ENCODE data around the gene KCTD5.
"Not testable (repeated sequence)": the region's sequence is repeated elsewhere in the genome, so short reads cannot be mapped to it uniquely, and the experiment has no call there.

KCTD5 gene

GRCh38 chr16:2715966-2716885, 33.9 kb downstream of the KCTD5 start:
- Histone ChIP-seq H3K4me3 (ENCODE audit: low read length) (peak overlapping the region; percentile 33; the same call in 1 of the 2 replicates), H3K9ac (ENCODE audit: low read depth, low read length) (no peak overlapping the region), H3K36me3 (ENCODE audit: insufficient read depth, low read depth, low read length) (no peaks in the 10 kb centered on the region), H3K27me3 (ENCODE audit: insufficient read depth, low read length) (peaks cover 12% of the 10 kb centered on the region), H3K27ac (ENCODE audit: low read length) (no peak overlapping the region), H3K4me1 (ENCODE audit: insufficient read depth, low read length) (no peaks in the 10 kb centered on the region), H3K9me3 (ENCODE audit: insufficient read depth, low read depth, low read length) (no peaks in the 10 kb centered on the region)

GRCh38 chr16:2716948-2717347, 34.6 kb downstream of the KCTD5 start:
- H3K4me1 ChIP-seq (ENCODE audit: insufficient read depth, low read length): no peaks in the 10 kb centered on the region
- H3K27me3 ChIP-seq (ENCODE audit: insufficient read depth, low read length): peaks cover 12% of the 10 kb centered on the region
- no peak overlapping the region for H3K27ac ChIP-seq (ENCODE audit: low read length)
- no peaks in the 10 kb centered on the region for H3K36me3 ChIP-seq (ENCODE audit: insufficient read depth, low read depth, low read length)
- no peak overlapping the region for H3K4me3 ChIP-seq (ENCODE audit: low read length)
- no peak overlapping the region for H3K9ac ChIP-seq (ENCODE audit: low read depth, low read length)
- no peaks in the 10 kb centered on the region for H3K9me3 ChIP-seq (ENCODE audit: insufficient read depth, low read depth, low read length)

GRCh38 chr16:2717383-2718263, 35.3 kb downstream of the KCTD5 start:
- Histone ChIP-seq H3K9ac (ENCODE audit: low read depth, low read length) (no peak overlapping the region), H3K27me3 (ENCODE audit: insufficient read depth, low read length) (peaks cover 12% of the 10 kb centered on the region), H3K36me3 (ENCODE audit: insufficient read depth, low read depth, low read length) (no peaks in the 10 kb centered on the region), H3K4me3 (ENCODE audit: low read length) (no peak overlapping the region), H3K4me1 (ENCODE audit: insufficient read depth, low read length) (no peaks in the 10 kb centered on the region), H3K27ac (ENCODE audit: low read length) (no peak overlapping the region), H3K9me3 (ENCODE audit: insufficient read depth, low read depth, low read length) (no peaks in the 10 kb centered on the region)

GRCh38 chr16:2719328-2720063, 37.2 kb downstream of the KCTD5 start:
- peaks cover 12% of the 10 kb centered on the region for H3K27me3 ChIP-seq (ENCODE audit: insufficient read depth, low read length)
- no peaks in the 10 kb centered on the region for H3K9me3 ChIP-seq (ENCODE audit: insufficient read depth, low read depth, low read length)
- H3K36me3 ChIP-seq (ENCODE audit: insufficient read depth, low read depth, low read length): no peaks in the 10 kb centered on the region
- no peaks in the 10 kb centered on the region for H3K4me1 ChIP-seq (ENCODE audit: insufficient read depth, low read length)
- no peak overlapping the region for H3K27ac ChIP-seq (ENCODE audit: low read length)
- H3K4me3 ChIP-seq (ENCODE audit: low read length): no peak overlapping the region
- no peak overlapping the region for H3K9ac ChIP-seq (ENCODE audit: low read depth, low read length)

GRCh38 chr16:2720064-2720457, 37.7 kb downstream of the KCTD5 start, which contains the start of gene PRSS27:
PRSS27 (minus strand) TSS chr16:2720224; CDS start chr16:2720160, 64 bp downstream.
- Histone ChIP-seq H3K27ac (ENCODE audit: low read length) (no peak within 1 kb of the TSS), H3K4me1 (ENCODE audit: insufficient read depth, low read length) (no peaks in the 10 kb centered on the region), H3K9ac (ENCODE audit: low read depth, low read length) (peak within 1 kb of the TSS; percentile 73), H3K27me3 (ENCODE audit: insufficient read depth, low read length) (peaks cover 12% of the 10 kb centered on the region), H3K36me3 (ENCODE audit: insufficient read depth, low read depth, low read length) (no peaks in the 10 kb centered on the region), H3K9me3 (ENCODE audit: insufficient read depth, low read depth, low read length) (no peaks in the 10 kb centered on the region), H3K4me3 (ENCODE audit: low read length) (peak within 1 kb of the TSS; percentile 63)

GRCh38 chr16:2720719-2721633, 38.7 kb downstream of the KCTD5 start:
- H3K27me3 ChIP-seq (ENCODE audit: insufficient read depth, low read length): peaks cover 8% of the 10 kb centered on the region
- no peaks in the 10 kb centered on the region for H3K36me3 ChIP-seq (ENCODE audit: insufficient read depth, low read depth, low read length)
- no peaks in the 10 kb centered on the region for H3K9me3 ChIP-seq (ENCODE audit: insufficient read depth, low read depth, low read length)
- H3K9ac ChIP-seq (ENCODE audit: low read depth, low read length): peak overlapping the region; percentile 73
- H3K4me3 ChIP-seq (ENCODE audit: low read length): peak overlapping the region; percentile 63
- H3K27ac ChIP-seq (ENCODE audit: low read length): no peak overlapping the region
- no peaks in the 10 kb centered on the region for H3K4me1 ChIP-seq (ENCODE audit: insufficient read depth, low read length)

GRCh38 chr16:2721634-2722173, 39.4 kb downstream of the KCTD5 start:
- H3K36me3 ChIP-seq (ENCODE audit: insufficient read depth, low read depth, low read length); H3K4me1 ChIP-seq (ENCODE audit: insufficient read depth, low read length); H3K9me3 ChIP-seq (ENCODE audit: insufficient read depth, low read depth, low read length); H3K27me3 ChIP-seq (ENCODE audit: insufficient read depth, low read length); H3K27ac ChIP-seq (ENCODE audit: low read length): not testable (repeated sequence)
- peak overlapping the region; percentile 56; the same call in 1 of the 2 replicates for H3K9ac ChIP-seq (ENCODE audit: low read depth, low read length)
- H3K4me3 ChIP-seq (ENCODE audit: low read length): peak overlapping the region; percentile 56

- Histone ChIP-seq H3K4me3 (ENCODE audit: low read length) (no peak overlapping the region), H3K4me1 (ENCODE audit: insufficient read depth, low read length) (no peaks in the 10 kb centered on the region), H3K9ac (ENCODE audit: low read depth, low read length) (no peak overlapping the region), H3K27ac (ENCODE audit: low read length) (no peak overlapping the region), H3K9me3 (ENCODE audit: insufficient read depth, low read depth, low read length) (no peaks in the 10 kb centered on the region), H3K27me3 (ENCODE audit: insufficient read depth, low read length) (no peaks in the 10 kb centered on the region), H3K36me3 (ENCODE audit: insufficient read depth, low read depth, low read length) (no peaks in the 10 kb centered on the region)
Observed at GRCh38 chr16:2724088-2724676, 41.9 kb downstream of the KCTD5 start.

- no peak overlapping the region for H3K9ac ChIP-seq (ENCODE audit: low read depth, low read length)
- no peak overlapping the region for H3K4me3 ChIP-seq (ENCODE audit: low read length)
- no peaks in the 10 kb centered on the region for H3K4me1 ChIP-seq (ENCODE audit: insufficient read depth, low read length)
- no peaks in the 10 kb centered on the region for H3K27me3 ChIP-seq (ENCODE audit: insufficient read depth, low read length)
- no peak overlapping the region for H3K27ac ChIP-seq (ENCODE audit: low read length)
- no peaks in the 10 kb centered on the region for H3K9me3 ChIP-seq (ENCODE audit: insufficient read depth, low read depth, low read length)
- H3K36me3 ChIP-seq (ENCODE audit: insufficient read depth, low read depth, low read length): no peaks in the 10 kb centered on the region
Observed at GRCh38 chr16:2724816-2725348, 42.6 kb downstream of the KCTD5 start.

- H3K4me3 ChIP-seq (ENCODE audit: low read length): no peak overlapping the region
- H3K4me1 ChIP-seq (ENCODE audit: insufficient read depth, low read length): no peaks in the 10 kb centered on the region
- no peaks in the 10 kb centered on the region for H3K9me3 ChIP-seq (ENCODE audit: insufficient read depth, low read depth, low read length)
- H3K27ac ChIP-seq (ENCODE audit: low read length): no peak overlapping the region
- H3K27me3 ChIP-seq (ENCODE audit: insufficient read depth, low read length): no peaks in the 10 kb centered on the region
- no peak overlapping the region for H3K9ac ChIP-seq (ENCODE audit: low read depth, low read length)
- H3K36me3 ChIP-seq (ENCODE audit: insufficient read depth, low read depth, low read length): no peaks in the 10 kb centered on the region
Observed at GRCh38 chr16:2726923-2727322, 44.6 kb downstream of the KCTD5 start.

Measured in iPS-20b (cell line).